Measurements from ENCODE around the gene TBC1D32. TPM values are rescaled to one million over a fixed set of nuclear protein-coding genes. Genes with fewer than 3 reads are reported as not detected.

Gene TBC1D32
- total RNA-seq, 4 donors from 2014 or later = 16.5 to 29.2 (median 27.0) TPM

- Histone ChIP-seq H3K4me3 (no peak overlapping the region), H3K27me3 (no peaks in the 10 kb centered on the region), H3K27ac (no peak overlapping the region), H3K36me3 (peaks cover 0 to 10% (median 0%) of the 10 kb centered on the region in 3 donors), H3K4me1 (no peaks in the 10 kb centered on the region), H3K9me3 (no peaks in the 10 kb centered on the region)
- no peak for DNase-seq
- no peak for TF ChIP-seq CTCF (IDR thresholded peaks at IDR 0.05)
- TF ChIP-seq POLR2A (IDR thresholded peaks at IDR 0.05) = no peak
Measured at GRCh38 chr6:121160276-121160675, 174.0 kb downstream of the TBC1D32 start.

GRCh38 chr6:121158891-121159290 lies 175.4 kb downstream of the TBC1D32 start:
- H3K27me3 ChIP-seq = no peaks in the 10 kb centered on the region
- H3K4me3 ChIP-seq = no peak overlapping the region
- H3K4me1 ChIP-seq = no peaks in the 10 kb centered on the region
- H3K9me3 ChIP-seq = no peaks in the 10 kb centered on the region
- TF ChIP-seq CTCF (IDR thresholded peaks at IDR 0.05) (no peak), POLR2A (IDR thresholded peaks at IDR 0.05) (no peak)
- no peak for DNase-seq
- no peak overlapping the region for H3K27ac ChIP-seq
- peaks cover 0 to 10% (median 0%) of the 10 kb centered on the region in 3 donors for H3K36me3 ChIP-seq

DNA sequence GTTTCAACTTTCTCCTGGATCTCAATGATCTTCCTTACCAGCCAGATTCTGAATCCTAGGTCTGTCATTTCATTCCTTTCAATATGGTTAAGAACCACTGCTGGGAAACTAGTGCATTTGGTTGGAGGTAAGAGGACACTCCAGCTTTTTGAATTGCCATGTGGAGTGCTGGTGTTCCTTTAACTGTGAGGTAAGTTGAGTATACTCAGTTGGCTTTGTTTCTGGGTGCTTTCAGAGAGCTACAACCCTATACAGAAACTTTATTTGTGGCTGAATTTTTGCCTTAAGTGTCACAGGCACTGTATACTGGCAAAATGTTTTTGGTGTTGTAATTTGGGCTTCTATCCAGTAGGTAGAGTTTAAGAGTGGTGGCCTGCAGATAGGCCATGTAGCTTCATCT lies 175.8 kb downstream of the TBC1D32 start:
- peaks cover 0 to 10% (median 0%) of the 10 kb centered on the region in 3 donors for H3K36me3 ChIP-seq
- no peak for DNase-seq

GRCh38 chr6:121157906-121158305 lies 176.4 kb downstream of the TBC1D32 start:
- Histone ChIP-seq H3K36me3 (peaks cover 0 to 16% (median 0%) of the 10 kb centered on the region in 3 donors), H3K4me1 (no peaks in the 10 kb centered on the region), H3K27ac (no peak overlapping the region), H3K27me3 (no peaks in the 10 kb centered on the region), H3K4me3 (no peak overlapping the region), H3K9me3 (peaks cover 0 to 5% (median 2%) of the 10 kb centered on the region in 4 donors)
- no peak for DNase-seq
- TF ChIP-seq CTCF (IDR thresholded peaks at IDR 0.05) (no peak), POLR2A (IDR thresholded peaks at IDR 0.05) (no peak)

More for the DNA sequence above, 175.8 kb downstream of the TBC1D32 start:
- no peaks in the 10 kb centered on the region for H3K9me3 ChIP-seq
- TF ChIP-seq POLR2A (IDR thresholded peaks at IDR 0.05) = no peak
- H3K4me3 ChIP-seq = no peak overlapping the region
- no peaks in the 10 kb centered on the region for H3K27me3 ChIP-seq
- no peak overlapping the region for H3K27ac ChIP-seq
- no peaks in the 10 kb centered on the region for H3K4me1 ChIP-seq

DNA sequence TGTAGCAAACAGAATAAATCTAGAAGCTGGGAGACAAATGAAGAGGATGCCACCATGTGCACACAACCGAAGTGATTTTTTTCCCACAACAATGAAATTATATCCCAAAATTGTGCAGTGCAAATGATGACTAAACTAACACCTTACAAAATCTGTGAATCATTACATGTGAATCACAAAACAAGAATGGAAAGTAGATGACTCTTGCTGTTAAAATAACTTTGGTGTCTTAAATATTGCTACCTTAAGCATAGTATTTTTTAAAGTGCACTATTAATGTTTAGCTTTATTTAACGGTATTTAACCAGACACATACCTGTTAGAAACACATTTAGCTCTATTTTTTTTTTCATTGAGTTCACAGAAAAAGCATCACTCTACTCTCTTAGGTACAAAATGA lies 190.8 kb downstream of the TBC1D32 start:
- no peaks in the 10 kb centered on the region for H3K36me3 ChIP-seq
- TF ChIP-seq CTCF (IDR thresholded peaks at IDR 0.05) (no peak), POLR2A (IDR thresholded peaks at IDR 0.05) (no peak)
- H3K27me3 ChIP-seq = no peaks in the 10 kb centered on the region
- no peak overlapping the region for H3K27ac ChIP-seq
- peaks cover 0 to 2% (median 0%) of the 10 kb centered on the region in 4 donors for H3K9me3 ChIP-seq
- no peaks in the 10 kb centered on the region for H3K4me1 ChIP-seq
- DNase-seq = no peak
- H3K4me3 ChIP-seq = no peak overlapping the region

- no peaks in the 10 kb centered on the region for H3K36me3 ChIP-seq
- TF ChIP-seq POLR2A (IDR thresholded peaks at IDR 0.05) = no peak
- no peak for TF ChIP-seq CTCF (IDR thresholded peaks at IDR 0.05)
- H3K27ac ChIP-seq = no peak overlapping the region
- no peak for DNase-seq
- no peaks in the 10 kb centered on the region for H3K4me1 ChIP-seq
- no peaks in the 10 kb centered on the region for H3K27me3 ChIP-seq
- H3K9me3 ChIP-seq = no peaks in the 10 kb centered on the region
- H3K4me3 ChIP-seq = no peak overlapping the region
Measured at GRCh38 chr6:121142093-121142492, 192.2 kb downstream of the TBC1D32 start.
